HG03135 (cell line): ENCODE results near the gene MFAP2.

Experiments used
- ATAC-seq: cut with Tn5 transposase; IDR thresholded peaks from one replicate; pipeline ENCODE4 v1.9.1; 2021; ENCODE audit warnings: mild to moderate bottlenecking, moderate library complexity; ENCODE audit not compliant: unreplicated experiment

The MFAP2 gene

GRCh38 chr1:16980473-16981268 is at the start of gene MFAP2:
Gene MFAP2 (minus strand): TSS chr1:16980620. CDS start chr1:16978273, 2,347 bp downstream.
- no peak for ATAC-seq

DNA sequence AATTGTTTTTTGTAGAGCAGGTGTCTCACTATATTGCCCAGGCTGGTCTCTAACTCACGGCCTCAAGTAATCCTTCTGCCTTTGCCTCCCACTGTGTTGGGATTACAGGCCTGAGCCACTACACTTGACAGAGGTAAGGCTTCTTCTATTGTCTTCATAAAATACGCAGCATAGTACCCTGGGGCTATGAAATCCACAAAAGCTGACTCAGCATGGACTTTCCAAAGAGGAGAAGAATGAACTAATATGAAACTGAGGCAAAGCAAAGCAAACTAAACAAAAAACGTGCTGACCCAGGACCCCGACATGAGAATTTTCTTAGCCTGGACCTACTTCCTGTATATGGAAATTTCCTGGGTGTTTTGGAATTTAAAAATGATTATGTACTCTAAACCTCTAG is 49.8 kb upstream of the MFAP2 start:
- no peak for ATAC-seq

DNA sequence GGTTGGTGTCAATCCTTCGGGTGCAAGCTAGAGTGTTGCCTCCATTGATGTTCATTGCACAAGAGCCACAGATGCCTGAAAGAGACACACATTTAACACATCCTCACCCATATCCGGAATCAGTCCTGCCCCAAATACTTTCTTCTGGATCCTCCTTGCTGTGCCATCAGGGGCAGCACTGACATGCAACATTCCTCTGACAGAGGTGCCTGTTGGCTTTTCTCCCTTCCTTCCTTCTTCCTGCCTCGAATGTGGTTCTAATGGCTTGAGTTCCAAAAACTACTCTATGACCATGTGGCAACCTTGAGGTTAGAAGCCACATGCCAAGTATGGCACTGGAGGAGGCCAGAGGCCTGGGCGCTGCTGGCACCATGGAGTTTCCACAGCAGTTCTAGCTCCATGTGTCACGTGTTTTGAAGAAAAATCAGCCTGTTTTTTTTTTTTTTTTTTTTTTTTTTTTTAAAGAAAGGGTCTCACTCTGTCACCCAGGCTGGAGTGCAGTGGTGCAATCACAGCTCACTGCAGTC is 48.3 kb upstream of the MFAP2 start:
- ATAC-seq: no peak

DNA sequence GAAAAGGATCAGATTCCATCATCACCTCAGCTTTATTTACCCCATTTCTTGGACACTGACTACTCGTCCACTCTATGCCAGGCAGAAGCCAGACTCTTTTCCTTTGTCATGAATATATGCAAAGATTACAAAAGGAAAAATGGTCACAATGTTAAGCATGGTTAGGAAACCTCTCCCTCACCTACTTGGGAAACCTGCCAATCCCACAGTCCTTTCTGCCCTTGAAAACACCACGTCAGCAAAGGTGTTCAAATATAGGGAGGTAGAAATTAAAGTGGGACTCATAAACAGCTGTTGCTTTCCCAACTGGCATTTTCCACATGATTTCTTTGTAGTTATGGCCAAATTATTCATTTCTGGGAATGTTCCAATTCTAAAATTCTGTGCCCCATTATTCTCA is 47.5 kb upstream of the MFAP2 start:
- ATAC-seq: no peak

- no peak for ATAC-seq
Observed at GRCh38 chr1:17027403-17027802, 47.0 kb upstream of the MFAP2 start.

GRCh38 chr1:17024721-17025120 is 44.3 kb upstream of the MFAP2 start:
- no peak for ATAC-seq

DNA sequence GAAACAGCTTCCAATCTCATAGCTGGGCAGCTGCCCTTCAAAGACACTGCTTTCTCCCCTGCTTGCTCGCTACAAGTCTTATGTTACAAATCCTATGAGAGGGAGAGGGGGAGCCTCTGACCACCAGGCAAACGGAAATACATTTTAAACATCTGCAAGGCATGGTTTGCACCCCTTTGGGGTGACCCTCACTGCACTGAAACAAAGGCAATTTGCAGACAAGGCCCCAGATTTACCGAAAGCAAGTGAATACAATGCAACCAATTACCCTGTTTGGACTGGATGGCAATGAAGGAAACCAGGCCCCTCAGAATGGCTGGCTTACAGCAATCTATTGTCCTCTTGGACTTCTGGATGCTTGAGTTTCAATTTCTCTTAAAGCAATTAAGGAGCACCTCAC is 43.2 kb upstream of the MFAP2 start:
- ATAC-seq: no peak

GRCh38 chr1:17023102-17023501 is 42.7 kb upstream of the MFAP2 start:
- ATAC-seq: no peak

GRCh38 chr1:17021896-17022295 is 41.5 kb upstream of the MFAP2 start:
- ATAC-seq: no peak

GRCh38 chr1:17020502-17020901 is 40.1 kb upstream of the MFAP2 start:
- no peak for ATAC-seq

- ATAC-seq: no peak
Observed at GRCh38 chr1:17018849-17019248, 38.4 kb upstream of the MFAP2 start.

DNA sequence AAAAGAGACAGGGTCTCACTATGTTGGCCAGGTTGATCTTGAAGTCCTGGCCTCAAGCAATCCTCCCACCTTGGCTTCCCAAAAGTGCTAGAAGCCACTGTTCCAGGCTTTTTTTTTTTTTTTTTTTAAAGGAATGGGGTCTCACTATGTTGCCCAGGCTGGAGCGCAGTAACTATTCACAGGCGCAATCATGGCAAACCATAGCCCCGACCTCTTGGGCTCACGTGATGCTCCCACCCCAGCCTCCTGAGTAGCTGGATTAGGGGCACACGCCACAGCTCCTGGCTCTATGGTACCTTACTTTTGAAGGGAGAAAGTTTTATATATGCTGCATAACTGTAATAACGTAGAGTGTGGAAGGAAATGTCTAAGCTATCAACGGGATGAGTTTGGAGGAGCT is 37.0 kb upstream of the MFAP2 start:
- no peak for ATAC-seq

DNA sequence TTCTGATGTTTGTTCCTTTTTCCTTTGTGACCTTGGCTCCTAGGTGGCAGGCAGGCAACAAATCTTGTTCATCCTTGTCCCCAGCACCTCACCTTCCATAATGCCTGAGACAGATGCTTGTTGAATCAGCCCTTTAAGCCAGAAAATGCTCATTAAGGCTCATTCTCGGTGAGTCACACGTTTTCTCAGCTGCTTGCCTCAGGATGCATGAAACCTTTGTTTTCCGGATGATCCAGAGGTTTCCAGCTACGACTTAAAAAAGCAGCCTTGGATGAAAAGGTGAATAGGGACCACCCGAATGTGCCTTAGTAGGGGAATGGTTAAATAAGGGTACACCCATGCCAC is 35.9 kb upstream of the MFAP2 start:
- no peak for ATAC-seq

GRCh38 chr1:17014671-17015567 is 34.5 kb upstream of the MFAP2 start:
- no peak for ATAC-seq

DNA sequence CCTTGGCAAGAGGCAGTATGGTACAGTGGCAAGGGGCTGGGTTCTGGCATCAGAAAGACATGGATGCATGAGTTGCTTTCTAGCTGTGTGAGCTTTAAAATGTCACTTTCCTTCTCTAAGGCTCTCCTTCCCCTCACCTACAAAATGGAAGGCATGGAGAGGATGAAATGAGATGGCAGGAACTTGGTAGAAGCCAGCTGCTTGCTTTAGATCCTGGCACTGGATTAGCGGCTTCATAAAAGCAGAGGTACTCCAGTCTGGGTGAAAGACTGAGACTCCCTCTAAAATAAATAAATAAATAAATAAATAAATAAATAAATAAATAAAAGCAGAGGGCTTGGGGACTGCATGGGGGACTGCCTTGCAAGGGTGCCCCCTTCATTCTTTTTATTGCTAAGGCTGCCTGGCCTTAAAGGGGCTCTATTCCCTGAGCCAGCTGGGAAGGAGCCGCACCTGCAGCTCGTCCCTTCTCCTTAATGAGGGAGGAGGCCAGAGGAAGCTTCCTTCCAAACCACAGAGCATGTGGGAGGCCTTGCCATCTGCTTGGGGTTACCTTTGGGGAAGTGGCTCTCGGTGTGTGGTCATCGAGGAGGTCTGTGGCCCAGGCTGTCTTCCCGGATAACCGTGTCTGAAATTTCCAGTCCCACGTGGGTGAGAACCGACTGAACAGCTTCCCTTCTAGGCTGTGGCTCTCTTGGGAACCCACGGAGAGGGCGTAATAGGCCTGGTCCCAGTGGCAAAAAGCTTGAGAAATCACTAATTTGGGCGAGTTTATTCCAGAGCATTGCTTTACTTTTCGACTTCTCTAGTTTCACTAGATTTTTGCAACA is 33.3 kb upstream of the MFAP2 start:
- ATAC-seq: no peak

DNA sequence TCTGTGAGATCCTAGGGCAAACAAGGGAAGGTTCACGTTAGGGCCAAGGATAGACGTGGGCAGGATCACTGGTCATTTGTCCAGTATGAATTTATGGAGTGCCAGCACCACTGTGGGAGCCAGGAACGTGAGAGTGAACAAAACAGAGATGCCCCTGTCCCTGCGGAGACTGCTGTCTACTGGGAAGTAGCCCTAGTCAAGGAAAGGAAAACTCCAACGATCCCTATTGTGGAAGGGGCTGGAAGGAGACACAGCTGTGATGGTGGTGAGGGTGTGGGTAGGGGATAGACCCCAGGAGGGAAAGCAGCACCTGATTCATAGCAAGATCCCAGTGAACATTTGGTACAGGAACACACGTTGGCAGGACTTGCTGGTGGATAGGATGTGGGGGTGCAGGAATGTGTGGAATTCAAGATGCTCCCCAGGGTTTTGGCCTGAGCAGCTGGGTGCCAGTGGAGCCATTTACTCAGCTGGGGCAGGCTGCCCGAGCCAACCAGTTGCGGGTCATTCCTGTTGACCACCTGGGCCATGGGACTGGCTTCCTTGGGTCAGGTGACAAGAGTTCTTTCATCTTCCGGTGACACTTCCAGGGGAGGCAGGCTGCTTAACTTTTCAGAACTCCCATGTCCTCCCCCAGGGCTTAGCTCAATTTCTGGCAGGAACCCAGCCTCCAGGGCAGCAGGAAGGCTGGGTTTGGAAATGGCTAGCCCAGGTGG is 32.5 kb upstream of the MFAP2 start:
- ATAC-seq: no peak

GRCh38 chr1:17011439-17012307 is 31.3 kb upstream of the MFAP2 start, which contains the start of gene ATP13A2:
Gene ATP13A2 (minus strand): TSS chr1:17011928. CDS start chr1:17011738, 190 bp downstream.
- peak; percentile 89 for ATAC-seq

DNA sequence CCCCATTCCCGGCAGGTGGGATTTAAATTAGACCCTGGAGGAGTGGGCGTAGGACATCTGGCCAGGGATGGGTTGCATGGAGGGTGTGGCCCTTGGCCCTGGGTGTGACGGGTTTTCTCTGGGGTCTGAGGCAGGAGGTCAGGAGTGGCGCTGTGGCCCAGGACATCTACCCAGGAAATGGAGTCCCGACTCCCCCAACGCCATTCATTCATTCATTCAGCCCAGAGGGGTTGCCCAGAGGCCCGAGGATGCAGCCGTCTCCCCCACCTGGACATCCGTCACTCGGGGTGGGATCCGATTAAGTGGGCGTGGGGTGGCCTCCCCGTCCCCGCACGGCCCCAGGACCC is 30.6 kb upstream of the MFAP2 start:
- no peak for ATAC-seq

GRCh38 chr1:17009706-17010105 is 29.3 kb upstream of the MFAP2 start:
- ATAC-seq: no peak
